Kidney (tissue), 14 donors: ENCODE data around the gene MPRIP. TPM values are rescaled to one million over a fixed set of nuclear protein-coding genes. Genes with fewer than 3 reads are reported as not detected.

Experiments
- DNase-seq, 5 donors: peaks; one replicate each; pipeline ENCODE4 v3.0.0-alpha.2; 2013 to 2020
- FAIRE-seq: peaks from 2 replicates; lab custom pipeline; 2012; peaks lifted over from hg19 to GRCh38; lab: Jason Lieb, UNC
- H3K27ac ChIP-seq, 2 donors: one replicate each; pipeline ENCODE4 v1.7.0; 2013; ENCODE audit warnings: low read depth in 2 of 2, low read length in 2 of 2, inconsistent platforms in 1 of 2
- H3K27me3 ChIP-seq: one replicate; pipeline ENCODE4 v1.7.1; 2013; ENCODE audit warnings: low read length, inconsistent platforms; ENCODE audit not compliant: control insufficient read depth, insufficient read depth
- H3K36me3 ChIP-seq, 3 donors: one replicate each; pipeline versions ENCODE4 v1.7.0 to v1.7.1; 2013; ENCODE audit warnings: low read length in 3 of 3, control low read depth in 1 of 3, inconsistent platforms in 1 of 3; ENCODE audit not compliant: insufficient read depth in 3 of 3, control insufficient read depth in 2 of 3
- H3K4me1 ChIP-seq, 3 donors: one replicate each; pipeline versions ENCODE4 v1.7.0 to v1.7.1; 2013; ENCODE audit warnings: low read length in 3 of 3, inconsistent platforms in 1 of 3, low read depth in 1 of 3; ENCODE audit not compliant: control insufficient read depth in 2 of 3, insufficient read depth in 2 of 3
- H3K4me3 ChIP-seq, 3 donors: one replicate each; pipeline versions ENCODE4 v1.7.0 to v1.8.1; 2013; ENCODE audit warnings: low read length in 3 of 3, control low read depth in 1 of 3, inconsistent platforms in 1 of 3
- H3K9ac ChIP-seq, 3 donors: one replicate each; pipeline versions ENCODE4 v1.7.0 to v1.7.1; 2013; ENCODE audit warnings: low read length in 3 of 3, control low read depth in 1 of 3, inconsistent platforms in 1 of 3
- H3K9me3 ChIP-seq, 3 donors: one replicate each; pipeline versions ENCODE4 v1.7.0 to v1.7.1; 2013; ENCODE audit warnings: low read length in 3 of 3, control low read depth in 1 of 3, inconsistent platforms in 1 of 3; ENCODE audit not compliant: control insufficient read depth in 2 of 3, insufficient read depth in 1 of 3
- intact Hi-C: fragments of 100-400 bp; cut with DNase I; formaldehyde crosslinking; loops from one replicate; pipeline ENCODE4 v1.11.1; 2022
- polyA plus RNA-seq: library from polyadenylated mRNA; stranded (reverse); fragments of 350-450 nt; fragmentation: Illumina TruSeq; extraction: RNeasy Lipid Tissue Mini Kit (QIAGEN cat#74804); gene quantifications from one replicate; pipeline ENCODE4 v1.2.3, GENCODE V29; 2014; ENCODE audit warnings: low read depth, low replicate concordance; ENCODE audit not compliant: insufficient read depth
- total RNA-seq: library from RNA; stranded (reverse); fragmentation: NEBNext Ultra II Directional; extraction: Animal tissue kit (Norgen Biotek cat#: 25700); gene quantifications from one replicate; pipeline ENCODE4 v1.2.1, GENCODE V29; 2021
- TF ChIP-seq, protein P1 (sequence below): IDR thresholded peaks from 3 replicates; pipeline ENCODE4 v1.5.1; 2012; ENCODE audit warnings: mild to moderate bottlenecking, moderate library complexity, borderline replicate concordance; ENCODE audit not compliant: insufficient read depth; ENCODE audit errors: extremely low read depth
- donor health status: control.
- donor health status: control.
- donor health status: control.
- donor health status: control.
- donor health status: control.
- donor health status: DM: yes; HTN: yes; CAD: no.
- donor health status: Normal renal cell carcinoma (clear cell type).

The MPRIP gene
- total and polyA plus RNA-seq, 2 donors from 2014 or later: 120 to 250 TPM

DNA sequence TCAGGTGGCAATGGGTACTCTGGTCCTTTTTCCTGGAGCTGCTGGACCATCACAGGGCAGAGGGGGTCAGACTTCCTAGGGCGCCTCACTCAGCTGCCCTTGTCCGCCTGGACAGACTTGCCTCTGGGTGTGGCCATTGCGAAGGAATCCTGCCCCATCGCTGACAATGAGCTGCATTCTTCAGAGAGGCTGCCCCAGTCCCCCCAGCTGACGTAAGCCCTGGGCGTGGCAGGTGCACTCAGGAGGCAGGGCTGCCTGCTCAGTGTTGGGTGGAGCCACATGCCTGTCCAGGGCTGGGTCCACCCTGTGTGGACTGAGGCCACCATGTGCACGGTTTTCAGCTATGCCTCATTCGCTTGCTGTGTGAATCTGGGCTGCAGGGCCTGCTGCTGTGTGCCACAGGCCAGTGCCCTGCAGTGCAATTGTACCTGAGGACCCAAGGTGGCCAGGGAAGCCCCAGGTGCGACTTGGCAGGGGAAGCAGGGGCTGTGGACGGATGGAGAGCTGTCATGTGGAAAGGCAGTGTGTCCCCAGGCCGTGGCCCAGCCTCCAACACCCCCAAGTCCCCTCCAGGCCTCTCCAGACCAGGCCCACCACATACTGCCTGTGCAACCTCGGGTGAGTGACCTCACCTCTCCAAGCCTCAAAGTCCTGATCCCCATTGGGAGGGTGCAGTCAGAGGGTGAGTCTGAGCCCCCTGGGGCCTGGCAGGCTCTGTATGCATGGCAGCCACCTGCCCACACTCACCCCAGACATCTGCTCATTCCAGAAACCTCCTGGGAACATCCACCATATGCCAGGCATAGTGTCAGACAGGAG, 14.0 kb upstream of the MPRIP start:
- peak; percentile 71 to 97 (median 81) for DNase-seq
- H3K27ac ChIP-seq: peak overlapping the region in 1 of 2 donors; percentile 27
- TF ChIP-seq, protein P1, sequence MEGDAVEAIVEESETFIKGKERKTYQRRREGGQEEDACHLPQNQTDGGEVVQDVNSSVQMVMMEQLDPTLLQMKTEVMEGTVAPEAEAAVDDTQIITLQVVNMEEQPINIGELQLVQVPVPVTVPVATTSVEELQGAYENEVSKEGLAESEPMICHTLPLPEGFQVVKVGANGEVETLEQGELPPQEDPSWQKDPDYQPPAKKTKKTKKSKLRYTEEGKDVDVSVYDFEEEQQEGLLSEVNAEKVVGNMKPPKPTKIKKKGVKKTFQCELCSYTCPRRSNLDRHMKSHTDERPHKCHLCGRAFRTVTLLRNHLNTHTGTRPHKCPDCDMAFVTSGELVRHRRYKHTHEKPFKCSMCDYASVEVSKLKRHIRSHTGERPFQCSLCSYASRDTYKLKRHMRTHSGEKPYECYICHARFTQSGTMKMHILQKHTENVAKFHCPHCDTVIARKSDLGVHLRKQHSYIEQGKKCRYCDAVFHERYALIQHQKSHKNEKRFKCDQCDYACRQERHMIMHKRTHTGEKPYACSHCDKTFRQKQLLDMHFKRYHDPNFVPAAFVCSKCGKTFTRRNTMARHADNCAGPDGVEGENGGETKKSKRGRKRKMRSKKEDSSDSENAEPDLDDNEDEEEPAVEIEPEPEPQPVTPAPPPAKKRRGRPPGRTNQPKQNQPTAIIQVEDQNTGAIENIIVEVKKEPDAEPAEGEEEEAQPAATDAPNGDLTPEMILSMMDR: no peak
- no peak overlapping the region for H3K9ac ChIP-seq
- no peaks in the 10 kb centered on the region for H3K36me3 ChIP-seq
- no peaks in the 10 kb centered on the region for H3K27me3 ChIP-seq
- H3K4me1 ChIP-seq: peaks cover 0 to 23% (median 14%) of the 10 kb centered on the region in 3 donors
- H3K4me3 ChIP-seq: no peak overlapping the region
- FAIRE-seq: peak; percentile 3
- H3K9me3 ChIP-seq: no peaks in the 10 kb centered on the region
- intact Hi-C loops: no loop called here

DNA sequence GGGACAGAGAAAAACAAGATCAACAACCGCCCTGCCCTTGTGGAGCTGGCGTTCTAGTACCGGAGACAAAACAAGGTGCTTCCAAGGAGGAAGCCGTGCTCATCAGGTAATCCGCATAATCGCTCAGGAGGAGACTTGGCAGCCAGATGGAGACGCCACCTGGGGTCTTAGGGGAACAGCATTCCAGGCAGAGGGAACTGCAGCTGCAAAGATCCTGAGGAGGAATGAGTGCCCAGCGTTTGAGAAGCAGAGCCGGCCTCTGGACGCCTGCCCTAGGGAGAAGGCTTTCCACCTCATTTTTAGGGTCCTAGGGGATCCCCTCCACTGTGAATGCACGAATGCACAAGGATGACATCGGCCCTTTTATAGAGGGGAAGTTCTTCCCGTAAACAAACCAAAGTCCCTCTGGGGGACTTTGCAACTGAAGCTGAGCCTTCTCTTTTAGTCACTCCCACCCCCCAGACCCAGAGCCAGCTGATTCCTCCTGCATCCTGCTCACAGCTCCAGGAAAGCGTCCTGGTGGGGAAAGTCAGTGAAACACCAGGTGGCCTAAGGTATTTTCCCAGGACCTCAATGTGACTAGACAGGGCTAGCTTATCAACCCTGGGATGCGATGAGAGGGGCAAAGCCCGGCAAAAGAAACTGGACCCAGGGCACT, 13.2 kb upstream of the MPRIP start:
- no peak overlapping the region for H3K27ac ChIP-seq
- H3K4me3 ChIP-seq: no peak overlapping the region
- no peaks in the 10 kb centered on the region for H3K9me3 ChIP-seq
- intact Hi-C loops: no loop called here
- peaks cover 0 to 23% (median 14%) of the 10 kb centered on the region in 3 donors for H3K4me1 ChIP-seq
- no peaks in the 10 kb centered on the region for H3K36me3 ChIP-seq
- TF ChIP-seq, protein P1: no peak
- H3K9ac ChIP-seq: no peak overlapping the region
- DNase-seq (no peak), FAIRE-seq (no peak)
- no peaks in the 10 kb centered on the region for H3K27me3 ChIP-seq

DNA sequence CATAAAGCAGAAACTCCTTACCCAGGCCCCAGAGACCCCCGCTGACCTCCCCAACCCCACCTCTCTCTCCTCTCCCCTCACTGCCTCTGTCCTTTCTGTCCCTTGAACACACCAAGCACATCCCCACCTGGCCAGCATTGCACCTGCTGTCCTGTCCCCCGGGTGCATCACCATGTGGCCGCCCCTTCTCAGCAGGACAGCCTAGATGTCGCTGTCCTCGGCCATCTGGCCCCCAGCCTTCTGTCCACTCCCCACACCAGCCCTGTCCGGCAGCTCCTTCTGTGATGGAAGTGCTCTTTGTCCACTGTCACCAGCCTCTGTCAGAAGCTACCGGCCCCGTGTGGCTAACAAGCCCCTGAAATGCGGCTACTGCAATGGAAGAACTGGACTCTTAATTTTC, 12.3 kb upstream of the MPRIP start:
- DNase-seq (no peak), FAIRE-seq (no peak)
- Histone ChIP-seq H3K4me1 (peaks cover 0 to 20% (median 14%) of the 10 kb centered on the region in 3 donors), H3K9me3 (no peaks in the 10 kb centered on the region), H3K27ac (no peak overlapping the region), H3K4me3 (no peak overlapping the region), H3K27me3 (no peaks in the 10 kb centered on the region), H3K9ac (no peak overlapping the region), H3K36me3 (no peaks in the 10 kb centered on the region)
- intact Hi-C loops: no loop called here
- TF ChIP-seq, protein P1: no peak
